Measurements from ENCODE around the gene TMEM31. TPM values are rescaled to one million over a fixed set of nuclear protein-coding genes. Genes with fewer than 3 reads are reported as not detected.

The TMEM31 gene
- total and polyA plus RNA-seq, 2 of the 4 experiments (the other 2 are of a cell fraction): 0.17 TPM; not detected in 1

GRCh38 chrX:103742339-103742738 lies 31.6 kb downstream of the TMEM31 start:
- Histone ChIP-seq H2AK5ac (ENCODE audit: low read depth, low read length) (no peak overlapping the region), H3K9me1 (ENCODE audit: insufficient read depth, low read length) (no peaks in the 10 kb centered on the region), H4K5ac (ENCODE audit: low read depth, low read length) (no peak overlapping the region), H3K56ac (ENCODE audit: extremely low read depth, insufficient read depth, low read length) (no peak overlapping the region), H2BK20ac (ENCODE audit: low read depth, low read length) (no peak overlapping the region), H4K20me1 (ENCODE audit: insufficient read depth, low read length) (no peaks in the 10 kb centered on the region), H3K79me1 (ENCODE audit: low read depth in 1 of 2, low read length in 2 of 2) (no peaks in the 10 kb centered on the region), H3K9ac (ENCODE audit: low read depth, low read length) (no peak overlapping the region), H3K18ac (ENCODE audit: low read depth, low read length) (no peak overlapping the region), H3K4me1 (ENCODE audit: control insufficient read depth, insufficient read depth, low read length) (no peaks in the 10 kb centered on the region), H2AK9ac (replicated peaks; ENCODE audit: low read depth, low read length, poor library complexity) (no peak overlapping the region), H2BK120ac (ENCODE audit: low read depth, low read length) (no peak overlapping the region), H4K91ac (ENCODE audit: insufficient read depth, low read depth, low read length) (no peak overlapping the region), H3K27ac (ENCODE audit: insufficient read depth, low read length) (no peak overlapping the region), H3K4ac (ENCODE audit: low read depth, low read length) (no peak overlapping the region), H3K27me3 (ENCODE audit: control insufficient read depth, insufficient read depth, low read length) (peaks cover 12% of the 10 kb centered on the region), H3K23ac (ENCODE audit: low read depth, low read length) (no peak overlapping the region), H3K14ac (replicated peaks; ENCODE audit: low read depth, low read length) (no peak overlapping the region), H3K36me3 (ENCODE audit: control insufficient read depth, insufficient read depth, low read length) (no peaks in the 10 kb centered on the region), H3K4me2 (ENCODE audit: low read depth, low read length) (no peak overlapping the region), H2BK5ac (ENCODE audit: low read depth, low read length, poor library complexity, severe bottlenecking) (no peak overlapping the region), H2BK15ac (ENCODE audit: low read depth, low read length) (no peak overlapping the region), H3K9me3 (ENCODE audit: control insufficient read depth, insufficient read depth, low read length) (no peaks in the 10 kb centered on the region), H3K4me3 (ENCODE audit: insufficient read depth, low read depth, low read length) (no peak overlapping the region), H2AFZ (replicated peaks; ENCODE audit: low read length, poor library complexity) (no peak overlapping the region), H4K8ac (ENCODE audit: low read depth in 2 of 2, low read length in 2 of 2) (no peak overlapping the region)
- WGBS, 2 experiments (ENCODE audit: extremely low coverage in 2 of 2, insufficient read length in 1 of 2): 40% methylated on average over 1 of the region's 6 CpGs; no CpG with 5 or more reads in 1 of the 2 experiments
- in situ Hi-C loops (cut with MboI; ENCODE audit: low sequenced_read_pairs): no loop called here
- dilution Hi-C loops (cut with HindIII; ENCODE audit: low sequenced_read_pairs, unreplicated experiment): no loop called here
- BruUV-seq (replicated peaks): no TSS peak
- ATAC-seq (ENCODE audit: low read depth): no peak
- CTCF ChIA-PET: no interaction called here
- POLR2A ChIA-PET (ENCODE audit: unreplicated experiment): no interaction called here
- DNase-seq: no peak
- TF ChIP-seq, protein P1, sequence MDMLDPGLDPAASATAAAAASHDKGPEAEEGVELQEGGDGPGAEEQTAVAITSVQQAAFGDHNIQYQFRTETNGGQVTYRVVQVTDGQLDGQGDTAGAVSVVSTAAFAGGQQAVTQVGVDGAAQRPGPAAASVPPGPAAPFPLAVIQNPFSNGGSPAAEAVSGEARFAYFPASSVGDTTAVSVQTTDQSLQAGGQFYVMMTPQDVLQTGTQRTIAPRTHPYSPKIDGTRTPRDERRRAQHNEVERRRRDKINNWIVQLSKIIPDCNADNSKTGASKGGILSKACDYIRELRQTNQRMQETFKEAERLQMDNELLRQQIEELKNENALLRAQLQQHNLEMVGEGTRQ (IDR thresholded peaks at IDR 0.05; ENCODE audit: low read depth, low read length): no peak
- TF ChIP-seq MAZ (IDR thresholded peaks at IDR 0.05; ENCODE audit: borderline replicate concordance, low read depth, low read length): no peak
- TF ChIP-seq, protein P2, sequence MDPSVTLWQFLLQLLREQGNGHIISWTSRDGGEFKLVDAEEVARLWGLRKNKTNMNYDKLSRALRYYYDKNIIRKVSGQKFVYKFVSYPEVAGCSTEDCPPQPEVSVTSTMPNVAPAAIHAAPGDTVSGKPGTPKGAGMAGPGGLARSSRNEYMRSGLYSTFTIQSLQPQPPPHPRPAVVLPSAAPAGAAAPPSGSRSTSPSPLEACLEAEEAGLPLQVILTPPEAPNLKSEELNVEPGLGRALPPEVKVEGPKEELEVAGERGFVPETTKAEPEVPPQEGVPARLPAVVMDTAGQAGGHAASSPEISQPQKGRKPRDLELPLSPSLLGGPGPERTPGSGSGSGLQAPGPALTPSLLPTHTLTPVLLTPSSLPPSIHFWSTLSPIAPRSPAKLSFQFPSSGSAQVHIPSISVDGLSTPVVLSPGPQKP (IDR thresholded peaks at IDR 0.05; ENCODE audit: borderline replicate concordance, low read depth, low read length): no peak
- TF ChIP-seq RAD21 (IDR thresholded peaks at IDR 0.05; ENCODE audit: low read length): no peak
- TF ChIP-seq BHLHE40 (IDR thresholded peaks at IDR 0.05; ENCODE audit: low read depth, low read length): no peak
- TF ChIP-seq SMC3 (IDR thresholded peaks at IDR 0.05; ENCODE audit: low read depth, low read length): no peak
- no peak for TF ChIP-seq FOS (IDR thresholded peaks at IDR 0.05; ENCODE audit: low read depth, low read length)
- TF ChIP-seq NFE2L2 (IDR thresholded peaks at IDR 0.05; ENCODE audit: low read depth, low read length): no peak
- TF ChIP-seq MAFK (IDR thresholded peaks at IDR 0.05; ENCODE audit: low read depth, low read length): no peak
- TF ChIP-seq CTCF (conservative IDR thresholded peaks at IDR 0.05; ENCODE audit: low read depth, low read length): no peak
- TF ChIP-seq CEBPB (IDR thresholded peaks at IDR 0.05; ENCODE audit: low read depth, low read length): no peak
- TF ChIP-seq RCOR1 (IDR thresholded peaks at IDR 0.05; ENCODE audit: insufficient replicate concordance, low read length): no peak
- TF ChIP-seq POLR2A (IDR thresholded peaks at IDR 0.05; ENCODE audit: low read depth, low read length): no peak
- TF ChIP-seq MXI1 (IDR thresholded peaks at IDR 0.05; ENCODE audit: borderline replicate concordance, low read depth, low read length): no peak
- intact Hi-C loops (cut with micrococcal nuclease): no loop called here

Measured in IMR-90 (cell line).